Epidermal melanocyte (primary cell): ENCODE results near the gene KCTD6.

Source experiments
- DNase-seq: peaks from one replicate; pipeline ENCODE4 v3.0.0; 2011; ENCODE audit warnings: low spot score; ENCODE audit not compliant: insufficient read length

Gene KCTD6

GRCh38 chr3:58551636-58552180 lies 59.8 kb downstream of the KCTD6 start:
- no peak for DNase-seq
